Prostate gland (tissue), 2 donors: ENCODE data around the gene TP53I11.

Experiments used
- CTCF ChIP-seq, 4 experiments: fragments of 200-600 bp in 2 of 4; fragments of 450-650 bp in 2 of 4; sonication (generic) in 2 of 4; IDR thresholded peaks; 1 replicate in 3 of 4; 2 replicates in 1 of 4; pipeline ENCODE4 v1.5.1; 2016 to 2019; ENCODE audit warnings: antibody characterized with exemption in 4 of 4, mild to moderate bottlenecking in 2 of 4, moderate library complexity in 2 of 4
- POLR2A ChIP-seq: fragments of 450-650 bp; IDR thresholded peaks from one replicate; pipeline ENCODE4 v1.6.1; 2016; ENCODE audit warnings: antibody characterized with exemption, mild to moderate bottlenecking
- POLR2AphosphoS5 ChIP-seq: sonication (generic); formaldehyde crosslinking; IDR thresholded peaks from one replicate; pipeline ENCODE4 v1.6.1; 2017; ENCODE audit warnings: antibody characterized with exemption

GRCh38 chr11:44963136-44963535, 12.5 kb upstream of the TP53I11 start:
- TF ChIP-seq CTCF (IDR thresholded peaks at IDR 0.05) (no peak), POLR2A (no peak), POLR2AphosphoS5 (no peak)
